IMR-90 (cell line): ENCODE results near the gene DYNLRB1. TPM values are rescaled to one million over a fixed set of nuclear protein-coding genes. Genes with fewer than 3 reads are reported as not detected.

Experiments
- ATAC-seq: fragments of 200-7000 bp; cut with Tn5 transposase; 2 replicates; pipeline ENCODE4 v1.9.1; 2020; ENCODE audit warnings: low read depth, mild to moderate bottlenecking, moderate library complexity
- BruUV-seq: library from RNA; stranded (reverse); fragments of 400-500 nt; replicated peaks from 2 replicates; lab custom pipeline; 2021; lab: Mats Ljungman, UMichigan
- CTCF ChIA-PET: fragments of 300-600 bp; formaldehyde crosslinking; extraction: SDS; loops from one replicate; lab custom pipeline; 2021; ENCODE audit warnings: antibody characterized with exemption; lab: Yijun Ruan, JAX
- POLR2A ChIA-PET: fragments of 300-600 bp; sonication (Branson Sonifier 250); formaldehyde crosslinking; loops from one replicate; lab custom pipeline; 2022; ENCODE audit warnings: antibody characterized with exemption; ENCODE audit not compliant: unreplicated experiment; lab: Charles Lee
- DNase-seq: peaks from one replicate; pipeline ENCODE4 v3.0.0; 2013
- H2AFZ ChIP-seq: replicated peaks from 2 replicates; pipeline ENCODE3; 2013; ENCODE audit warnings: low read length, mild to moderate bottlenecking; ENCODE audit not compliant: poor library complexity
- H2AK5ac ChIP-seq: 2 replicates; pipeline ENCODE4 v1.6.1; 2013; ENCODE audit warnings: low read depth, low read length, inconsistent platforms
- H2AK9ac ChIP-seq: replicated peaks from 2 replicates; pipeline ENCODE3; 2013; ENCODE audit warnings: mild to moderate bottlenecking, low read depth, low read length, moderate library complexity; ENCODE audit not compliant: poor library complexity
- H2BK120ac ChIP-seq: 2 replicates; pipeline ENCODE4 v1.6.1; 2013; ENCODE audit warnings: low read depth, low read length, inconsistent platforms
- H2BK15ac ChIP-seq: 3 replicates; pipeline ENCODE4 v1.6.1; 2013; ENCODE audit warnings: low read depth, low read length, inconsistent platforms
- H2BK20ac ChIP-seq: 2 replicates; pipeline ENCODE4 v1.6.1; 2013; ENCODE audit warnings: low read depth, mild to moderate bottlenecking, inconsistent platforms, low read length, moderate library complexity
- H2BK5ac ChIP-seq: 2 replicates; pipeline ENCODE4 v1.6.1; 2013; ENCODE audit warnings: mild to moderate bottlenecking, low read depth, low read length, inconsistent platforms; ENCODE audit not compliant: poor library complexity, severe bottlenecking
- H3K14ac ChIP-seq: replicated peaks from 2 replicates; pipeline ENCODE4 v1.6.1; 2013; ENCODE audit warnings: low read depth, low read length, inconsistent platforms
- H3K18ac ChIP-seq: 2 replicates; pipeline ENCODE4 v1.6.1; 2013; ENCODE audit warnings: low read depth, low read length, control low read depth
- H3K23ac ChIP-seq: 2 replicates; pipeline ENCODE4 v1.6.1; 2013; ENCODE audit warnings: low read depth, low read length, inconsistent platforms
- H3K27ac ChIP-seq: 2 replicates; pipeline ENCODE4 v1.5.1; 2013; ENCODE audit warnings: mild to moderate bottlenecking, control low read depth, low read length; ENCODE audit not compliant: insufficient read depth
- H3K27me3 ChIP-seq: 2 replicates; pipeline ENCODE4 v1.6.1; 2013; ENCODE audit warnings: low read length; ENCODE audit not compliant: control insufficient read depth, insufficient read depth
- H3K36me3 ChIP-seq: 2 replicates; pipeline ENCODE4 v1.6.1; 2013; ENCODE audit warnings: low read length, mixed read lengths; ENCODE audit not compliant: control insufficient read depth, insufficient read depth
- H3K4ac ChIP-seq: 2 replicates; pipeline ENCODE4 v1.6.1; 2013; ENCODE audit warnings: low read depth, low read length, inconsistent platforms
- H3K4me1 ChIP-seq: 2 replicates; pipeline ENCODE4 v1.6.1; 2013; ENCODE audit warnings: low read length, mixed read lengths; ENCODE audit not compliant: control insufficient read depth, insufficient read depth
- H3K4me2 ChIP-seq: 2 replicates; pipeline ENCODE4 v1.6.1; 2013; ENCODE audit warnings: low read depth, mild to moderate bottlenecking, control low read depth, low read length, moderate library complexity
- H3K4me3 ChIP-seq: 2 replicates; pipeline ENCODE4 v1.5.1; 2013; ENCODE audit warnings: low read depth, mild to moderate bottlenecking, control low read depth, low read length, moderate library complexity; ENCODE audit not compliant: insufficient read depth
- H3K56ac ChIP-seq: 2 replicates; pipeline ENCODE4 v1.6.1; 2013; ENCODE audit warnings: low read length, inconsistent platforms; ENCODE audit not compliant: insufficient read depth; ENCODE audit errors: extremely low read depth
- H3K79me1 ChIP-seq, 2 experiments: 2 replicates each; pipeline ENCODE4 v1.6.1; 2013; ENCODE audit warnings: low read length in 2 of 2, inconsistent platforms in 1 of 2, low read depth in 1 of 2
- H3K9ac ChIP-seq: 2 replicates; pipeline ENCODE4 v1.6.1; 2013; ENCODE audit warnings: low read depth, low read length, control low read depth
- H3K9me1 ChIP-seq: 2 replicates; pipeline ENCODE4 v1.6.1; 2013; ENCODE audit warnings: low read length, inconsistent platforms; ENCODE audit not compliant: insufficient read depth
- H3K9me3 ChIP-seq: 2 replicates; pipeline ENCODE4 v1.6.1; 2013; ENCODE audit warnings: low read length; ENCODE audit not compliant: control insufficient read depth, insufficient read depth
- H4K20me1 ChIP-seq: 2 replicates; pipeline ENCODE4 v1.6.1; 2013; ENCODE audit warnings: low read length, inconsistent platforms; ENCODE audit not compliant: insufficient read depth
- H4K5ac ChIP-seq: 2 replicates; pipeline ENCODE4 v1.6.1; 2013; ENCODE audit warnings: mild to moderate bottlenecking, low read depth, low read length, control low read depth
- H4K8ac ChIP-seq, 2 experiments: 2 replicates each; pipeline ENCODE4 v1.6.1; 2013; ENCODE audit warnings: low read depth in 2 of 2, low read length in 2 of 2, control low read depth in 1 of 2, inconsistent platforms in 1 of 2
- H4K91ac ChIP-seq: 2 replicates; pipeline ENCODE4 v1.6.1; 2013; ENCODE audit warnings: low read depth, low read length, inconsistent platforms; ENCODE audit not compliant: insufficient read depth
- BHLHE40 ChIP-seq: fragments of 150-350 bp; IDR thresholded peaks from 2 replicates; pipeline ENCODE4 v1.6.1; 2016; ENCODE audit warnings: mild to moderate bottlenecking, low read depth, low read length
- CHD1 ChIP-seq: IDR thresholded peaks from 2 replicates; pipeline ENCODE4 v1.6.1; 2012; ENCODE audit warnings: low read depth, low read length, improper control_type of control experiment
- CTCF ChIP-seq: conservative IDR thresholded peaks from 2 replicates; pipeline ENCODE4 v1.5.1; 2012; ENCODE audit warnings: mild to moderate bottlenecking, low read depth, low read length, improper control_type of control experiment
- ELK1 ChIP-seq: fragments of 150-350 bp; IDR thresholded peaks from 2 replicates; pipeline ENCODE4 v1.6.1; 2016; ENCODE audit warnings: low read depth, mild to moderate bottlenecking, low read length, moderate library complexity, borderline replicate concordance
- FOS ChIP-seq: fragments of 150-350 bp; IDR thresholded peaks from 2 replicates; pipeline ENCODE4 v1.6.1; 2016; ENCODE audit warnings: low read depth, low read length
- MAZ ChIP-seq: IDR thresholded peaks from 2 replicates; pipeline ENCODE4 v1.6.1; 2012; ENCODE audit warnings: low read depth, mild to moderate bottlenecking, low read length, improper control_type of control experiment, moderate library complexity, borderline replicate concordance
- MXI1 ChIP-seq: IDR thresholded peaks from 2 replicates; pipeline ENCODE4 v1.6.1; 2012; ENCODE audit warnings: low read depth, mild to moderate bottlenecking, low read length, moderate library complexity, borderline replicate concordance
- POLR2A ChIP-seq: IDR thresholded peaks from 2 replicates; pipeline ENCODE4 v1.6.1; 2012; ENCODE audit warnings: mild to moderate bottlenecking, low read depth, low read length
- RAD21 ChIP-seq: IDR thresholded peaks from 2 replicates; pipeline ENCODE4 v1.6.1; 2012; ENCODE audit warnings: low read length, improper control_type of control experiment
- RCOR1 ChIP-seq: IDR thresholded peaks from 2 replicates; pipeline ENCODE4 v1.6.1; 2012; ENCODE audit warnings: mild to moderate bottlenecking, low read length, improper control_type of control experiment; ENCODE audit not compliant: insufficient replicate concordance
- RFX5 ChIP-seq: IDR thresholded peaks from 2 replicates; pipeline ENCODE4 v1.8.0; 2012; ENCODE audit warnings: low read depth, mild to moderate bottlenecking, low read length, moderate library complexity
- SMC3 ChIP-seq: fragments of 150-350 bp; IDR thresholded peaks from 2 replicates; pipeline ENCODE4 v1.6.1; 2016; ENCODE audit warnings: low read depth, mild to moderate bottlenecking, antibody characterized with exemption, low read length, moderate library complexity
- WGBS, 2 experiments: methylation state at CpG; one replicate each; pipeline versions ENCODE4 v1.1.5 to v1.1.7; 2013; ENCODE audit warnings: missing lambda C conversion rate in 2 of 2; ENCODE audit not compliant: insufficient read length in 1 of 2; ENCODE audit errors: extremely low coverage in 2 of 2; 5-methylcytosine and 5-hydroxymethylcytosine counted together
- dilution Hi-C: fragments of 300-500 bp; cut with HindIII; formaldehyde crosslinking; loops from one replicate; pipeline ENCODE4 v1.14.3; 2018; ENCODE audit warnings: low sequenced_read_pairs; ENCODE audit not compliant: unreplicated experiment
- in situ Hi-C: fragments of 300-500 bp; cut with MboI; formaldehyde crosslinking; loops from 3 replicates; pipeline ENCODE4 v1.14.3; 2019; ENCODE audit warnings: low sequenced_read_pairs, inconsistent platforms, mixed read lengths
- intact Hi-C: fragments of 100-400 bp; cut with micrococcal nuclease; formaldehyde crosslinking; loops from 2 replicates; pipeline ENCODE4 v1.10.0; 2022
- polyA plus RNA-seq, 3 experiments: library from polyadenylated mRNA; depleted of rRNA; stranded (reverse); fragments of >200 nt; gene quantifications; 2 replicates each; pipeline ENCODE4 v1.2.3, GENCODE V29; 2012; ENCODE audit warnings: low replicate concordance in 1 of 3
- total RNA-seq: library from RNA; depleted of rRNA; stranded (reverse); fragments of >200 nt; gene quantifications from 2 replicates; pipeline ENCODE4 v1.2.3, GENCODE V29; 2012
- TF ChIP-seq, protein P1 (sequence below): fragments of 150-350 bp; IDR thresholded peaks from 2 replicates; pipeline ENCODE4 v1.6.1; 2017; ENCODE audit warnings: mild to moderate bottlenecking, antibody characterized with exemption, low read length, low read depth

DYNLRB1 gene
- total and polyA plus RNA-seq, 2 of the 4 experiments (the other 2 are of a cell fraction), result 82.4 to 380 TPM

- DNase-seq, result no peak
- Histone ChIP-seq H2AFZ (peak overlapping the region; percentile 23), H4K20me1 (no peaks in the 10 kb centered on the region; the same call in 1 of the 2 replicates), H3K79me1 (no peaks in the 10 kb centered on the region), H3K27me3 (no peaks in the 10 kb centered on the region), H2BK15ac (no peak overlapping the region), H3K14ac (no peak overlapping the region), H3K36me3 (no peaks in the 10 kb centered on the region), H2AK9ac (no peak overlapping the region), H3K4ac (no peak overlapping the region), H3K4me2 (no peak overlapping the region), H2BK5ac (no peak overlapping the region), H3K4me3 (no peak overlapping the region), H3K23ac (no peak overlapping the region), H4K8ac (no peak overlapping the region), H2AK5ac (no peak overlapping the region; the same call in 1 of the 2 replicates), H3K27ac (no peak overlapping the region), H4K5ac (no peak overlapping the region), H2BK20ac (no peak overlapping the region), H3K56ac (no peak overlapping the region), H3K4me1 (no peaks in the 10 kb centered on the region), H3K9ac (no peak overlapping the region), H3K9me3 (no peaks in the 10 kb centered on the region), H4K91ac (no peak overlapping the region; the same call in 1 of the 2 replicates), H3K9me1 (0 out of 2 replicates have a peak, but pooled peaks cover 5% of the 10 kb centered on the region), H3K18ac (no peak overlapping the region), H2BK120ac (no peak overlapping the region)
- dilution Hi-C loops, result no loop called here
- ChIA-PET POLR2A (no interaction called here), CTCF (no interaction called here)
- TF ChIP-seq CHD1 (no peak), BHLHE40 (no peak), MAZ (no peak), SMC3 (no peak), FOS (no peak), POLR2A (no peak), RCOR1 (no peak), CTCF (no peak), ELK1 (no peak), RAD21 (no peak), RFX5 (no peak), MXI1 (no peak)
- TF ChIP-seq, protein P1, sequence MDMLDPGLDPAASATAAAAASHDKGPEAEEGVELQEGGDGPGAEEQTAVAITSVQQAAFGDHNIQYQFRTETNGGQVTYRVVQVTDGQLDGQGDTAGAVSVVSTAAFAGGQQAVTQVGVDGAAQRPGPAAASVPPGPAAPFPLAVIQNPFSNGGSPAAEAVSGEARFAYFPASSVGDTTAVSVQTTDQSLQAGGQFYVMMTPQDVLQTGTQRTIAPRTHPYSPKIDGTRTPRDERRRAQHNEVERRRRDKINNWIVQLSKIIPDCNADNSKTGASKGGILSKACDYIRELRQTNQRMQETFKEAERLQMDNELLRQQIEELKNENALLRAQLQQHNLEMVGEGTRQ, result no peak
- ATAC-seq, result no peak
- intact Hi-C loops, result no loop called here
- WGBS, 2 experiments, result no CpG with 5 or more reads among the region's 13 CpGs
- in situ Hi-C loops, result no loop called here
- BruUV-seq, result no TSS peak
Measured at GRCh38 chr20:34549929-34550305, 33.7 kb downstream of the DYNLRB1 start.
